ENCODE data around the gene FBXO48.

DNA sequence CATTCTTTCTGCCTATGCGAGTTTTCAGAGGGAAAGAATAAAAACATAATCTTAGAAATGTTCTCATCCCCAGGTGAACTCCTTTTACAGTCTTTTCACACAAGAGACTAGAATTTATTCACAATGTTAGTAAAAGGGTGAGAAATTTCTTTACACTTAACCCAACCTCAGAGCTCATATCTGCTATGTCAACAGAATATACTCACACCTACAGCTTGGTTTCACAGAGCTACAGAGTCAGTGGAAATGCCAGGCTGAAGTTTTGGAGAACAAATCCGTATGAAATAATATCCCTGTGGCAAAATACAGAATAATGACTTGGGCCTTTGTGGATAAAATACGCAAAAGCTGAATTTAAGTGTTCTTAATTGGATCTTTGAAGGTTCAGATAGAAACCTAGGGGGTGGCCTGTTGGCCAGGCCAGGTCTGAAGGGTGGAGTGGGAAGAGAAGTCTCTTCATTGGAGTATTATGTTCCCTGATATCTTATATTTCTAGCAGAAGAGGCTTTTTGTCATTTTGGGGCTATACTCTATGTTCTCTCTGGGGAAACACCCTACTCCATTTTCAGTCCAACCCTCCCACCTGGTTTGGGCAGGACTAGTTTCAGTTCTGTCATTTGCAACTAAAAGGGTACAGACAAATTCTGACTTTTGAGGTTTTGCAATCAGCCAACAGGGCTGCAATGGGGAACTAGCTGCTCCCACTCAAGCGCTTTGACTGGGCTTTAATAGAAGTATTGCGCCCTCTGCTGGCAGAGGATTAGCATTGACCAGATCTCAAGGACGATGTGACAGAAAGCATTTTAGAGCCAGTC, 25.7 kb downstream of the FBXO48 start:
- no peak for TF ChIP-seq POLR2AphosphoS5 (IDR thresholded peaks at IDR 0.05; ENCODE audit: borderline replicate concordance, low read depth, low read length)
- TF ChIP-seq EZH2 (IDR thresholded peaks at IDR 0.05) = no peak
- no peak for TF ChIP-seq FOXP2 (optimal IDR thresholded peaks at IDR 0.05; ENCODE audit: control extremely low read depth, extremely low read length, insufficient read depth)
